HEK293 (cell line): ENCODE results near the gene ARHGEF2.

Experiments
- CTCF ChIA-PET: fragments of 350-600 bp; formaldehyde crosslinking; extraction: SDS; loops from one replicate; lab custom pipeline; 2021; ENCODE audit warnings: antibody characterized with exemption; lab: Yijun Ruan, JAX
- POLR2A ChIA-PET: fragments of 300-600 bp; formaldehyde crosslinking; extraction: SDS; loops from one replicate; lab custom pipeline; 2020; ENCODE audit warnings: antibody characterized with exemption, inconsistent platforms; lab: Yijun Ruan, JAX
- H3K27ac ChIP-seq: fragments of 200-500 bp; sonication (Bioruptor generic); 2 replicates; pipeline ENCODE4 v1.5.1; 2014; ENCODE audit warnings: low read depth, low read length, control low read depth, inconsistent platforms; ENCODE audit errors: extremely low read depth
- H3K36me3 ChIP-seq, 2 experiments: fragments of 200-500 bp in 1 of 2; sonication (Bioruptor generic) in 1 of 2; 1 replicate in 1 of 2; 2 replicates in 1 of 2; pipeline ENCODE4 v1.5.1; 2014 to 2017; ENCODE audit warnings: inconsistent platforms in 2 of 2, low read length in 2 of 2; ENCODE audit not compliant: control insufficient read depth in 2 of 2, insufficient read depth in 1 of 2
- H3K4me1 ChIP-seq: fragments of 200-500 bp; sonication (Bioruptor generic); 2 replicates; pipeline ENCODE4 v1.5.1; 2014; ENCODE audit warnings: mild to moderate bottlenecking, low read length, inconsistent platforms; ENCODE audit not compliant: control insufficient read depth, insufficient read depth
- H3K4me3 ChIP-seq: 2 replicates; pipeline ENCODE4 v1.5.1; 2011; ENCODE audit warnings: low read depth, mild to moderate bottlenecking, control low read depth, low read length, moderate library complexity
- H3K9me3 ChIP-seq: fragments of 200-500 bp; sonication (Bioruptor generic); 2 replicates; pipeline ENCODE4 v1.5.1; 2014; ENCODE audit warnings: low read depth, low read length, inconsistent platforms; ENCODE audit not compliant: control insufficient read depth, insufficient read depth
- GFI1B ChIP-seq: fragments of 450-650 bp; formaldehyde crosslinking; IDR thresholded peaks from 2 replicates; pipeline ENCODE4 v1.5.1; 2016; ENCODE audit warnings: missing biosample characterization, missing genetic modification characterization
- KLF10 ChIP-seq: fragments of 450-650 bp; IDR thresholded peaks from 2 replicates; pipeline ENCODE4 v1.5.1; 2018; ENCODE audit warnings: missing biosample characterization, mild to moderate bottlenecking, missing genetic modification characterization
- PRDM1 ChIP-seq: fragments of 450-650 bp; formaldehyde crosslinking; IDR thresholded peaks from 2 replicates; pipeline ENCODE4; 2016; ENCODE audit warnings: missing biosample characterization, missing genetic modification characterization
- REPIN1 ChIP-seq: fragments of 450-650 bp; formaldehyde crosslinking; IDR thresholded peaks from 2 replicates; pipeline ENCODE4 v1.5.1; 2017; ENCODE audit warnings: missing biosample characterization, missing genetic modification characterization, low read depth
- ZBTB7A ChIP-seq: fragments of 450-650 bp; formaldehyde crosslinking; IDR thresholded peaks from 2 replicates; pipeline ENCODE4 v1.5.1; 2016; ENCODE audit warnings: low read depth, missing biosample characterization, missing genetic modification characterization
- ZNF114 ChIP-seq: fragments of 450-650 bp; formaldehyde crosslinking; IDR thresholded peaks from 2 replicates; pipeline ENCODE4 v1.5.0; 2017; ENCODE audit warnings: missing biosample characterization, missing genetic modification characterization
- ZNF335 ChIP-seq: fragments of 450-650 bp; formaldehyde crosslinking; conservative IDR thresholded peaks from 2 replicates; pipeline ENCODE4 v1.5.1; 2016; ENCODE audit warnings: missing biosample characterization, missing genetic modification characterization
- ZNF350 ChIP-seq: fragments of 450-650 bp; formaldehyde crosslinking; IDR thresholded peaks from 2 replicates; pipeline ENCODE4 v1.5.0; 2017; ENCODE audit warnings: missing biosample characterization, mild to moderate bottlenecking, missing genetic modification characterization
- ZNF433 ChIP-seq: fragments of 450-650 bp; formaldehyde crosslinking; IDR thresholded peaks from 2 replicates; pipeline ENCODE4 v1.5.1; 2016; ENCODE audit warnings: missing biosample characterization, missing genetic modification characterization, low read depth
- ZNF473 ChIP-seq: fragments of 450-650 bp; formaldehyde crosslinking; IDR thresholded peaks from 2 replicates; pipeline ENCODE4 v1.5.1; 2017; ENCODE audit warnings: missing biosample characterization, missing genetic modification characterization
- ZNF621 ChIP-seq: fragments of 450-650 bp; formaldehyde crosslinking; IDR thresholded peaks from 2 replicates; pipeline ENCODE4 v1.5.1; 2017; ENCODE audit warnings: missing biosample characterization, missing genetic modification characterization
- ZNF629 ChIP-seq: fragments of 450-650 bp; formaldehyde crosslinking; IDR thresholded peaks from 2 replicates; pipeline ENCODE4 v1.5.1; 2017; ENCODE audit warnings: missing biosample characterization, missing genetic modification characterization
- ZNF664 ChIP-seq: fragments of 450-650 bp; formaldehyde crosslinking; IDR thresholded peaks from 2 replicates; pipeline ENCODE4 v1.5.1; 2016; ENCODE audit warnings: missing biosample characterization, missing genetic modification characterization
- ZNF792 ChIP-seq: fragments of 450-650 bp; formaldehyde crosslinking; IDR thresholded peaks from 2 replicates; pipeline ENCODE4 v1.5.1; 2016; ENCODE audit warnings: missing biosample characterization, missing genetic modification characterization
- ZSCAN23 ChIP-seq: fragments of 450-650 bp; formaldehyde crosslinking; IDR thresholded peaks from 2 replicates; pipeline ENCODE4 v1.5.1; 2016; ENCODE audit warnings: missing biosample characterization, missing genetic modification characterization
- TF ChIP-seq, protein P1 (sequence below): fragments of 450-650 bp; formaldehyde crosslinking; optimal IDR thresholded peaks from 2 replicates; pipeline ENCODE3; 2016; ENCODE audit warnings: missing biosample characterization, mild to moderate bottlenecking, missing genetic modification characterization
- TF ChIP-seq, protein P2 (sequence below): fragments of 450-650 bp; formaldehyde crosslinking; IDR thresholded peaks from 2 replicates; pipeline ENCODE4 v1.5.1; 2016; ENCODE audit warnings: missing biosample characterization, missing genetic modification characterization
- TF ChIP-seq, protein P3 (sequence below): fragments of 450-650 bp; formaldehyde crosslinking; IDR thresholded peaks from 2 replicates; pipeline ENCODE4 v1.5.1; 2016; ENCODE audit warnings: missing biosample characterization, missing genetic modification characterization, low read depth
- TF ChIP-seq, protein P4 (sequence below): fragments of 450-650 bp; formaldehyde crosslinking; IDR thresholded peaks from 2 replicates; pipeline ENCODE4 v1.5.1; 2016; ENCODE audit warnings: missing biosample characterization, missing genetic modification characterization
- TF ChIP-seq, protein P5 (sequence below): fragments of 450-650 bp; formaldehyde crosslinking; conservative IDR thresholded peaks from 2 replicates; pipeline ENCODE4 v1.5.1; 2016; ENCODE audit warnings: low read depth, missing biosample characterization, missing genetic modification characterization
- TF ChIP-seq, protein P6 (sequence below): fragments of 450-650 bp; formaldehyde crosslinking; IDR thresholded peaks from 2 replicates; pipeline ENCODE4 v1.5.1; 2016; ENCODE audit warnings: missing biosample characterization, missing genetic modification characterization

ARHGEF2 gene

DNA sequence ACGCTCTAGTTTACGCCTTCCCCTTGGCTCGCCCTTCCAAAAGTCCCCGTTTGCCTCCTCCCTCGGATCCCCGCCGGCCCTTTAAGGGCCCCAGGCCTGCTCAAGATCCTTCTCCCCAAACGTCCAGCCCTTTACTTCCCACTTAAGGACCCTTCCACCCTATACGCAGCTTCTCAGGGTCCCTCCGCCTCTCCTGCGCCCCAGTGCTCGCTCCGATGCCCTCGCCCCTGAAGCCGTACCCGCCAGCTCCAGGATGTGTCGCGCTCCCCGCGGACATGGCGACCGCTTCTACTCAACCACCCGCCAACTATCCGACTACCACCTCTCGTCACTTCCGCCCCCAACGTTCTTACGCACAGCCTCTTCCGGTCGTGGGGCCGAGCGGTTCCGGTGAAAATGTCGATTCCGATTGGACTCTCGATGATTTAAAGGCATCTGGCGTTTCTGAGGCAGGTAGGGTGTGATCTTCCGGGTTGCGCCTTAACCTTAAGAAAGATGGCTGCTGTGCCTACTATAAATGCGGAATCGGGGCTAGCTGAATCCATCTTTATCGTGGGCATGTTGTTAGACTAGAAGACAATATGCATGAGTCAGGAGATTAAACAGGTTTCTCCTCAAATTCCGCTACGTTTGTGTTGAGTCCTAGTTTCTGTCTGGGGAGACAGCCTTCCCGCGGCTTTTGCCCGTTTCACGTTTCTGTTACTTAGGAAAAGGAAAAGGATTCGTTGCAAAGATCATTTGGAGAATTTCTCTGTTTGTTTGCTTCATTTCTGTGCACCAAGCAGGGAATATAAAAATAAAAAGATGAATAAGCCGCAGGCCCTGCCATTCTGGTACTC, 44.0 kb downstream of the ARHGEF2 start, which contains the start of gene KHDC4:
TSS of gene KHDC4 (minus strand) at position 317 of the 839 bp plus-strand sequence. CDS start at position 277, 40 bp downstream.
- Histone ChIP-seq H3K9me3 (no peaks in the 10 kb centered on the region), H3K4me1 (no peaks in the 10 kb centered on the region; the same call in none of the 2 replicates), H3K27ac (peak within 1 kb of the TSS; percentile 81), H3K36me3 (peaks cover 31 to 45% of the 10 kb centered on the region in 2 experiments), H3K4me3 (peak within 1 kb of the TSS; percentile 94)
- CTCF ChIA-PET = interaction anchor here (0.7 to 2.0 kb wide), 8 partner anchors 18 to 195 kb away, joined by 3 to 9 read pairs (median 5); no protein-coding TSS in a partner anchor
- POLR2A ChIA-PET = interaction anchor here (0.6 to 3.4 kb wide), 11 partner anchors 11 to 773 kb away, joined by 3 to 28 read pairs (median 8); partner anchors contain the start of genes ARHGEF2 and GON4L
- TF ChIP-seq ZSCAN23 (tag by site-specific recombination) (0 out of 2 replicates have a peak, but pooled peaks have one; percentile 60), REPIN1 (tag by site-specific recombination) (peak; percentile 74; the same call in 1 of the 2 replicates), ZNF433 (tag by site-specific recombination) (no peak), ZNF335 (tag by site-specific recombination) (peak; percentile 83), ZNF621 (tag by site-specific recombination) (no peak), ZNF792 (tag by site-specific recombination) (0 out of 2 replicates have a peak, but pooled peaks have one; percentile 23), KLF10 (tag by site-specific recombination) (peak; percentile 72), ZNF114 (no peak), ZNF350 (tag by site-specific recombination) (no peak), ZNF473 (tag by site-specific recombination) (no peak), ZNF629 (peak; percentile 94), ZNF664 (tag by site-specific recombination) (peak; percentile 45), GFI1B (tag by site-specific recombination) (no peak), ZBTB7A (tag by site-specific recombination) (peak; percentile 83; the same call in 1 of the 2 replicates), PRDM1 (no peak)
- TF ChIP-seq, protein P1, sequence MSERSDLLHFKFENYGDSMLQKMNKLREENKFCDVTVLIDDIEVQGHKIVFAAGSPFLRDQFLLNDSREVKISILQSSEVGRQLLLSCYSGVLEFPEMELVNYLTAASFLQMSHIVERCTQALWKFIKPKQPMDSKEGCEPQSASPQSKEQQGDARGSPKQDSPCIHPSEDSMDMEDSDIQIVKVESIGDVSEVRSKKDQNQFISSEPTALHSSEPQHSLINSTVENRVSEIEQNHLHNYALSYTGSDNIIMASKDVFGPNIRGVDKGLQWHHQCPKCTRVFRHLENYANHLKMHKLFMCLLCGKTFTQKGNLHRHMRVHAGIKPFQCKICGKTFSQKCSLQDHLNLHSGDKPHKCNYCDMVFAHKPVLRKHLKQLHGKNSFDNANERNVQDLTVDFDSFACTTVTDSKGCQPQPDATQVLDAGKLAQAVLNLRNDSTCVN = peak; percentile 91
- TF ChIP-seq, protein P2, sequence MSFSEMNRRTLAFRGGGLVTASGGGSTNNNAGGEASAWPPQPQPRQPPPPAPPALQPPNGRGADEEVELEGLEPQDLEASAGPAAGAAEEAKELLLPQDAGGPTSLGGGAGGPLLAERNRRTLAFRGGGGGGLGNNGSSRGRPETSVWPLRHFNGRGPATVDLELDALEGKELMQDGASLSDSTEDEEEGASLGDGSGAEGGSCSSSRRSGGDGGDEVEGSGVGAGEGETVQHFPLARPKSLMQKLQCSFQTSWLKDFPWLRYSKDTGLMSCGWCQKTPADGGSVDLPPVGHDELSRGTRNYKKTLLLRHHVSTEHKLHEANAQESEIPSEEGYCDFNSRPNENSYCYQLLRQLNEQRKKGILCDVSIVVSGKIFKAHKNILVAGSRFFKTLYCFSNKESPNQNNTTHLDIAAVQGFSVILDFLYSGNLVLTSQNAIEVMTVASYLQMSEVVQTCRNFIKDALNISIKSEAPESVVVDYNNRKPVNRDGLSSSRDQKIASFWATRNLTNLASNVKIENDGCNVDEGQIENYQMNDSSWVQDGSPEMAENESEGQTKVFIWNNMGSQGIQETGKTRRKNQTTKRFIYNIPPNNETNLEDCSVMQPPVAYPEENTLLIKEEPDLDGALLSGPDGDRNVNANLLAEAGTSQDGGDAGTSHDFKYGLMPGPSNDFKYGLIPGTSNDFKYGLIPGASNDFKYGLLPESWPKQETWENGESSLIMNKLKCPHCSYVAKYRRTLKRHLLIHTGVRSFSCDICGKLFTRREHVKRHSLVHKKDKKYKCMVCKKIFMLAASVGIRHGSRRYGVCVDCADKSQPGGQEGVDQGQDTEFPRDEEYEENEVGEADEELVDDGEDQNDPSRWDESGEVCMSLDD = peak; percentile 75; the same call in 1 of the 2 replicates
- TF ChIP-seq, protein P3, sequence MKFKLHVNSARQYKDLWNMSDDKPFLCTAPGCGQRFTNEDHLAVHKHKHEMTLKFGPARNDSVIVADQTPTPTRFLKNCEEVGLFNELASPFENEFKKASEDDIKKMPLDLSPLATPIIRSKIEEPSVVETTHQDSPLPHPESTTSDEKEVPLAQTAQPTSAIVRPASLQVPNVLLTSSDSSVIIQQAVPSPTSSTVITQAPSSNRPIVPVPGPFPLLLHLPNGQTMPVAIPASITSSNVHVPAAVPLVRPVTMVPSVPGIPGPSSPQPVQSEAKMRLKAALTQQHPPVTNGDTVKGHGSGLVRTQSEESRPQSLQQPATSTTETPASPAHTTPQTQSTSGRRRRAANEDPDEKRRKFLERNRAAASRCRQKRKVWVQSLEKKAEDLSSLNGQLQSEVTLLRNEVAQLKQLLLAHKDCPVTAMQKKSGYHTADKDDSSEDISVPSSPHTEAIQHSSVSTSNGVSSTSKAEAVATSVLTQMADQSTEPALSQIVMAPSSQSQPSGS (tag by site-specific recombination) = 0 out of 2 replicates have a peak, but pooled peaks have one; percentile 20
- TF ChIP-seq, protein P4, sequence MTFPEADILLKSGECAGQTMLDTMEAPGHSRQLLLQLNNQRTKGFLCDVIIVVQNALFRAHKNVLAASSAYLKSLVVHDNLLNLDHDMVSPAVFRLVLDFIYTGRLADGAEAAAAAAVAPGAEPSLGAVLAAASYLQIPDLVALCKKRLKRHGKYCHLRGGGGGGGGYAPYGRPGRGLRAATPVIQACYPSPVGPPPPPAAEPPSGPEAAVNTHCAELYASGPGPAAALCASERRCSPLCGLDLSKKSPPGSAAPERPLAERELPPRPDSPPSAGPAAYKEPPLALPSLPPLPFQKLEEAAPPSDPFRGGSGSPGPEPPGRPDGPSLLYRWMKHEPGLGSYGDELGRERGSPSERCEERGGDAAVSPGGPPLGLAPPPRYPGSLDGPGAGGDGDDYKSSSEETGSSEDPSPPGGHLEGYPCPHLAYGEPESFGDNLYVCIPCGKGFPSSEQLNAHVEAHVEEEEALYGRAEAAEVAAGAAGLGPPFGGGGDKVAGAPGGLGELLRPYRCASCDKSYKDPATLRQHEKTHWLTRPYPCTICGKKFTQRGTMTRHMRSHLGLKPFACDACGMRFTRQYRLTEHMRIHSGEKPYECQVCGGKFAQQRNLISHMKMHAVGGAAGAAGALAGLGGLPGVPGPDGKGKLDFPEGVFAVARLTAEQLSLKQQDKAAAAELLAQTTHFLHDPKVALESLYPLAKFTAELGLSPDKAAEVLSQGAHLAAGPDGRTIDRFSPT (tag by site-specific recombination) = no peak
- TF ChIP-seq, protein P5, sequence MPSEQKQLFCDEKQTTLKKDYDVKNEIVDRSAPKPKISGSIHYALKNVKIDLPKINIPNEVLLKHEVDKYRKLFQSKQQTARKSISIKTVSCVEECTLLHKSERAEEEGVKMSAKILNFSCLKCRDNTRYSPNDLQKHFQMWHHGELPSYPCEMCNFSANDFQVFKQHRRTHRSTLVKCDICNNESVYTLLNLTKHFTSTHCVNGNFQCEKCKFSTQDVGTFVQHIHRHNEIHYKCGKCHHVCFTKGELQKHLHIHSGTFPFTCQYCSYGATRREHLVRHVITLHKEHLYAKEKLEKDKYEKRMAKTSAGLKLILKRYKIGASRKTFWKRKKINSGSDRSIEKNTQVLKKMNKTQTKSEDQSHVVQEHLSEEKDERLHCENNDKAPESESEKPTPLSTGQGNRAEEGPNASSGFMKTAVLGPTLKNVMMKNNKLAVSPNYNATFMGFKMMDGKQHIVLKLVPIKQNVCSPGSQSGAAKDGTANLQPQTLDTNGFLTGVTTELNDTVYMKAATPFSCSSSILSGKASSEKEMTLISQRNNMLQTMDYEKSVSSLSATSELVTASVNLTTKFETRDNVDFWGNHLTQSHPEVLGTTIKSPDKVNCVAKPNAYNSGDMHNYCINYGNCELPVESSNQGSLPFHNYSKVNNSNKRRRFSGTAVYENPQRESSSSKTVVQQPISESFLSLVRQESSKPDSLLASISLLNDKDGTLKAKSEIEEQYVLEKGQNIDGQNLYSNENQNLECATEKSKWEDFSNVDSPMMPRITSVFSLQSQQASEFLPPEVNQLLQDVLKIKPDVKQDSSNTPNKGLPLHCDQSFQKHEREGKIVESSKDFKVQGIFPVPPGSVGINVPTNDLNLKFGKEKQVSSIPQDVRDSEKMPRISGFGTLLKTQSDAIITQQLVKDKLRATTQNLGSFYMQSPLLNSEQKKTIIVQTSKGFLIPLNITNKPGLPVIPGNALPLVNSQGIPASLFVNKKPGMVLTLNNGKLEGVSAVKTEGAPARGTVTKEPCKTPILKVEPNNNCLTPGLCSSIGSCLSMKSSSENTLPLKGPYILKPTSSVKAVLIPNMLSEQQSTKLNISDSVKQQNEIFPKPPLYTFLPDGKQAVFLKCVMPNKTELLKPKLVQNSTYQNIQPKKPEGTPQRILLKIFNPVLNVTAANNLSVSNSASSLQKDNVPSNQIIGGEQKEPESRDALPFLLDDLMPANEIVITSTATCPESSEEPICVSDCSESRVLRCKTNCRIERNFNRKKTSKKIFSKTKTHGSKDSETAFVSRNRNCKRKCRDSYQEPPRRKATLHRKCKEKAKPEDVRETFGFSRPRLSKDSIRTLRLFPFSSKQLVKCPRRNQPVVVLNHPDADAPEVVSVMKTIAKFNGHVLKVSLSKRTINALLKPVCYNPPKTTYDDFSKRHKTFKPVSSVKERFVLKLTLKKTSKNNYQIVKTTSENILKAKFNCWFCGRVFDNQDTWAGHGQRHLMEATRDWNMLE (tag by site-specific recombination) = peak; percentile 98
- TF ChIP-seq, protein P6, sequence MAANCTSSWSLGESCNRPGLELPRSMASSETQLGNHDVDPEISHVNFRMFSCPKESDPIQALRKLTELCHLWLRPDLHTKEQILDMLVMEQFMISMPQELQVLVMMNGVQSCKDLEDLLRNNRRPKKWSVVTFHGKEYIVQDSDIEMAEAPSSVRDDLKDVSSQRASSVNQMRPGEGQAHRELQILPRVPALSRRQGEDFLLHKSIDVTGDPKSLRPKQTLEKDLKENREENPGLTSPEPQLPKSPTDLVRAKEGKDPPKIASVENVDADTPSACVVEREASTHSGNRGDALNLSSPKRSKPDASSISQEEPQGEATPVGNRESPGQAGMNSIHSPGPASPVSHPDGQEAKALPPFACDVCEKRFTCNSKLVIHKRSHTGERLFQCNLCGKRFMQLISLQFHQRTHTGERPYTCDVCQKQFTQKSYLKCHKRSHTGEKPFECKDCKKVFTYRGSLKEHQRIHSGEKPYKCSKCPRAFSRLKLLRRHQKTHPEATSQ (tag by site-specific recombination) = peak; percentile 70; the same call in 1 of the 2 replicates
